ENCODE data around the gene TAS2R39.
"Not testable (repeated sequence)": the region's sequence is repeated elsewhere in the genome, so short reads cannot be mapped to it uniquely, and the experiment has no call there.

TAS2R39 gene

GRCh38 chr7:143172354-143172753, 10.9 kb upstream of the TAS2R39 start:
- no peak for DNase-seq (ENCODE audit: extremely low read depth, insufficient read length)
- no peak for TF ChIP-seq CTCF (IDR thresholded peaks at IDR 0.05; ENCODE audit: insufficient read depth, low read length, poor library complexity, severe bottlenecking)
- Histone ChIP-seq H3K27me3 (replicated peaks; ENCODE audit: control insufficient read depth, insufficient read depth, low read length) (no peaks in the 10 kb centered on the region), H3K36me3 (ENCODE audit: control insufficient read depth, insufficient read depth, low read length) (no peaks in the 10 kb centered on the region), H3K4me3 (replicated peaks; ENCODE audit: low read depth, low read length) (no peak overlapping the region)

- no peak for TF ChIP-seq CTCF (IDR thresholded peaks at IDR 0.05; ENCODE audit: insufficient read depth, low read length, poor library complexity, severe bottlenecking)
- DNase-seq (ENCODE audit: extremely low read depth, insufficient read length), result no peak
- Histone ChIP-seq H3K27me3 (replicated peaks; ENCODE audit: control insufficient read depth, insufficient read depth, low read length) (no peaks in the 10 kb centered on the region), H3K36me3 (ENCODE audit: control insufficient read depth, insufficient read depth, low read length) (no peaks in the 10 kb centered on the region), H3K4me3 (replicated peaks; ENCODE audit: low read depth, low read length) (no peak overlapping the region)
These were observed 7.1 kb upstream of the TAS2R39 start for GRCh38 chr7:143176128-143176527.

- Histone ChIP-seq H3K27me3 (replicated peaks; ENCODE audit: control insufficient read depth, insufficient read depth, low read length) (no peaks in the 10 kb centered on the region), H3K36me3 (ENCODE audit: control insufficient read depth, insufficient read depth, low read length) (no peaks in the 10 kb centered on the region), H3K4me3 (replicated peaks; ENCODE audit: low read depth, low read length) (no peak overlapping the region)
- no peak for DNase-seq (ENCODE audit: extremely low read depth, insufficient read length)
- no peak for TF ChIP-seq CTCF (IDR thresholded peaks at IDR 0.05; ENCODE audit: insufficient read depth, low read length, poor library complexity, severe bottlenecking)
These were observed 5.7 kb upstream of the TAS2R39 start for GRCh38 chr7:143177374-143178119.

GRCh38 chr7:143180771-143181170, 2.4 kb upstream of the TAS2R39 start:
- not testable (repeated sequence) for DNase-seq (ENCODE audit: extremely low read depth, insufficient read length); H3K4me3 ChIP-seq (replicated peaks; ENCODE audit: low read depth, low read length); H3K27me3 ChIP-seq (replicated peaks; ENCODE audit: control insufficient read depth, insufficient read depth, low read length); H3K36me3 ChIP-seq (ENCODE audit: control insufficient read depth, insufficient read depth, low read length)

- no peak for DNase-seq (ENCODE audit: extremely low read depth, insufficient read length)
These were observed 1.9 kb upstream of the TAS2R39 start for GRCh38 chr7:143181349-143181748.

GRCh38 chr7:143185551-143185950, 2.3 kb downstream of the TAS2R39 start:
- no peaks in the 10 kb centered on the region for H3K36me3 ChIP-seq (ENCODE audit: control insufficient read depth, insufficient read depth, low read length)
- no peaks in the 10 kb centered on the region for H3K27me3 ChIP-seq (replicated peaks; ENCODE audit: control insufficient read depth, insufficient read depth, low read length)
- DNase-seq (ENCODE audit: extremely low read depth, insufficient read length), result no peak
- TF ChIP-seq CTCF (IDR thresholded peaks at IDR 0.05; ENCODE audit: insufficient read depth, low read length, poor library complexity, severe bottlenecking), result no peak
- no peak overlapping the region for H3K4me3 ChIP-seq (replicated peaks; ENCODE audit: low read depth, low read length)

More at GRCh38 chr7:143181349-143181748, 1.9 kb upstream of the TAS2R39 start:
- no peak for TF ChIP-seq CTCF (IDR thresholded peaks at IDR 0.05; ENCODE audit: insufficient read depth, low read length, poor library complexity, severe bottlenecking)
- H3K4me3 ChIP-seq (replicated peaks; ENCODE audit: low read depth, low read length), result no peak overlapping the region
- H3K36me3 ChIP-seq (ENCODE audit: control insufficient read depth, insufficient read depth, low read length), result no peaks in the 10 kb centered on the region
- no peaks in the 10 kb centered on the region for H3K27me3 ChIP-seq (replicated peaks; ENCODE audit: control insufficient read depth, insufficient read depth, low read length)

Measured in GM06990 (cell line).